ENCODE data around the gene OCEL1. TPM values are rescaled to one million over a fixed set of nuclear protein-coding genes. Genes with fewer than 3 reads are reported as not detected.
A peak's percentile ranks its signal among the peaks of the same experiment; 100 is the strongest.

OCEL1 gene
- polyA plus RNA-seq, 1 donor from 2014 or later = 1.9 TPM

- TF ChIP-seq EZH2 (IDR thresholded peaks at IDR 0.05; ENCODE audit: borderline replicate concordance, insufficient read depth, low read length, poor library complexity, severe bottlenecking) (no peak), CTCF (IDR thresholded peaks at IDR 0.05; ENCODE audit: poor library complexity, severe bottlenecking) (no peak), TAF1 (IDR thresholded peaks at IDR 0.05; ENCODE audit: low read depth) (no peak), REST (IDR thresholded peaks at IDR 0.05; ENCODE audit: borderline replicate concordance) (no peak), SMC3 (conservative IDR thresholded peaks at IDR 0.05; ENCODE audit: poor library complexity) (no peak), RAD21 (conservative IDR thresholded peaks at IDR 0.05) (no peak), EP300 (conservative IDR thresholded peaks at IDR 0.05; ENCODE audit: poor library complexity, severe bottlenecking) (no peak), POLR2AphosphoS5 (IDR thresholded peaks at IDR 0.05) (no peak), MXI1 (conservative IDR thresholded peaks at IDR 0.05; ENCODE audit: poor library complexity, severe bottlenecking) (no peak)
- Histone ChIP-seq H4K20me1 (ENCODE audit: insufficient read depth) (no peaks in the 10 kb centered on the region), H3K27me3 (ENCODE audit: insufficient read depth, low read depth, low read length) (no peaks in the 10 kb centered on the region), H3K79me2 (replicated peaks; ENCODE audit: insufficient read depth, low read length) (no peaks in the 10 kb centered on the region), H3K36me3 (ENCODE audit: insufficient read depth, low read length) (no peaks in the 10 kb centered on the region), H3K9me3 (ENCODE audit: low read length) (no peaks in the 10 kb centered on the region), H3K9ac (ENCODE audit: low read length) (peak overlapping the region; percentile 83), H3F3A (ENCODE audit: insufficient read depth, low read length, poor library complexity, severe bottlenecking) (no peaks in the 10 kb centered on the region), H3K27ac (ENCODE audit: low read length) (no peak overlapping the region), H3K9me2 (ENCODE audit: insufficient read depth, low read length) (no peaks in the 10 kb centered on the region), H2AFZ (ENCODE audit: low read depth, low read length) (no peak overlapping the region), H3K4me3 (ENCODE audit: low read length) (peak overlapping the region; percentile 74), H3K4me2 (ENCODE audit: low read length) (peak overlapping the region; percentile 32)
Measured at GRCh38 chr19:17216058-17216670, 9.9 kb upstream of the OCEL1 start.

- Histone ChIP-seq H3K4me3 (ENCODE audit: low read length) (no peak overlapping the region), H2AFZ (ENCODE audit: low read depth, low read length) (no peak overlapping the region), H4K20me1 (ENCODE audit: insufficient read depth) (no peaks in the 10 kb centered on the region), H3K4me2 (ENCODE audit: low read length) (no peak overlapping the region), H3K27ac (ENCODE audit: low read length) (no peak overlapping the region), H3K9ac (ENCODE audit: low read length) (no peak overlapping the region), H3K9me3 (ENCODE audit: low read length) (no peaks in the 10 kb centered on the region), H3K9me2 (ENCODE audit: insufficient read depth, low read length) (no peaks in the 10 kb centered on the region), H3K36me3 (ENCODE audit: insufficient read depth, low read length) (no peaks in the 10 kb centered on the region), H3K79me2 (replicated peaks; ENCODE audit: insufficient read depth, low read length) (no peaks in the 10 kb centered on the region), H3K27me3 (ENCODE audit: insufficient read depth, low read depth, low read length) (no peaks in the 10 kb centered on the region), H3F3A (ENCODE audit: insufficient read depth, low read length, poor library complexity, severe bottlenecking) (no peaks in the 10 kb centered on the region)
- TF ChIP-seq POLR2AphosphoS5 (IDR thresholded peaks at IDR 0.05) = no peak
- no peak for TF ChIP-seq CTCF (IDR thresholded peaks at IDR 0.05; ENCODE audit: poor library complexity, severe bottlenecking)
- no peak for TF ChIP-seq SMC3 (conservative IDR thresholded peaks at IDR 0.05; ENCODE audit: poor library complexity)
- TF ChIP-seq REST (IDR thresholded peaks at IDR 0.05; ENCODE audit: borderline replicate concordance) = no peak
- no peak for TF ChIP-seq EP300 (conservative IDR thresholded peaks at IDR 0.05; ENCODE audit: poor library complexity, severe bottlenecking)
- no peak for TF ChIP-seq TAF1 (IDR thresholded peaks at IDR 0.05; ENCODE audit: low read depth)
- TF ChIP-seq MXI1 (conservative IDR thresholded peaks at IDR 0.05; ENCODE audit: poor library complexity, severe bottlenecking) = no peak
- TF ChIP-seq EZH2 (IDR thresholded peaks at IDR 0.05; ENCODE audit: borderline replicate concordance, insufficient read depth, low read length, poor library complexity, severe bottlenecking) = no peak
- TF ChIP-seq RAD21 (conservative IDR thresholded peaks at IDR 0.05) = no peak
Measured at GRCh38 chr19:17219286-17219685, 6.7 kb upstream of the OCEL1 start.
